Heart right ventricle (tissue), 16 donors: Measurements from ENCODE around the gene PLAGL2. TPM values are rescaled to one million over a fixed set of nuclear protein-coding genes. Genes with fewer than 3 reads are reported as not detected.
"Not testable (repeated sequence)": the region's sequence is repeated elsewhere in the genome, so short reads cannot be mapped to it uniquely, and the experiment has no call there.

Experiments used
- ATAC-seq, 8 donors: fragments of 200-7000 bp; cut with Tn5 transposase; one replicate each; pipeline ENCODE4 v1.9.1; 2020; ENCODE audit warnings: mild to moderate bottlenecking in 8 of 8, moderate library complexity in 8 of 8, moderate number of reproducible peaks in 1 of 8
- DNase-seq, 2 donors: peaks; one replicate each; pipeline ENCODE4 v3.0.0-alpha.2; 2020
- H3K27ac ChIP-seq, 10 donors: fragments of 200-600 bp; sonication (generic) in 2 of 10; one replicate each; pipeline versions ENCODE4 v1.5.0 to v1.8.0; 2020 to 2022; ENCODE audit warnings: mild to moderate bottlenecking in 3 of 10
- H3K27me3 ChIP-seq, 7 donors: fragments of 200-600 bp; one replicate each; pipeline ENCODE4 v1.8.0; 2021 to 2022; ENCODE audit warnings: mild to moderate bottlenecking in 2 of 7
- H3K36me3 ChIP-seq, 9 donors: fragments of 200-600 bp; sonication (generic) in 1 of 9; one replicate each; pipeline versions ENCODE4 v1.5.0 to v1.8.0; 2020 to 2022; ENCODE audit warnings: mild to moderate bottlenecking in 2 of 9
- H3K4me1 ChIP-seq, 9 donors: fragments of 200-600 bp; sonication (generic) in 1 of 9; one replicate each; pipeline versions ENCODE4 v1.5.0 to v1.8.0; 2020 to 2022; ENCODE audit warnings: mild to moderate bottlenecking in 4 of 9
- H3K4me3 ChIP-seq, 10 donors: fragments of 200-600 bp; sonication (generic) in 2 of 10; one replicate each; pipeline versions ENCODE4 v1.5.0 to v1.8.0; 2020 to 2022; ENCODE audit warnings: mild to moderate bottlenecking in 7 of 10, moderate library complexity in 2 of 10
- H3K9me3 ChIP-seq, 11 donors: fragments of 200-600 bp in 10 of 11; sonication (generic) in 2 of 11; one replicate each; pipeline versions ENCODE4 v1.5.0 to v1.8.0; 2013 to 2022; ENCODE audit warnings: mild to moderate bottlenecking in 2 of 11, control low read depth in 1 of 11, moderate library complexity in 1 of 11
- CTCF ChIP-seq, 9 donors: fragments of 200-600 bp; sonication (generic) in 2 of 9; IDR thresholded peaks; one replicate each; pipeline versions ENCODE4 v1.5.0 to v1.8.0; 2021 to 2022; ENCODE audit warnings: antibody characterized with exemption in 9 of 9, mild to moderate bottlenecking in 5 of 9, moderate library complexity in 1 of 9
- WGBS, 2 donors: extraction: QIAGEN DNeasy Blood & Tissue Kit; methylation state at CpG; one replicate each; pipeline ENCODE4 v1.1.7; 2013; ENCODE audit warnings: inconsistent platforms in 1 of 2; 5-methylcytosine and 5-hydroxymethylcytosine counted together
- intact Hi-C, 10 donors: fragments of 100-400 bp; cut with DNase I; formaldehyde crosslinking; loops; one replicate each; pipeline versions ENCODE4 v1.11.1 to v1.14.2; 2022
- polyA plus RNA-seq, 2 donors: library from polyadenylated mRNA; stranded (reverse); fragments of 200-250 nt; gene quantifications; one replicate each; pipeline ENCODE4 v1.2.3, GENCODE V29; 2013
- total RNA-seq, 10 donors: library from RNA; stranded (reverse); fragmentation: NEBNext Ultra II Directional in 3 of 10; extraction: Animal tissue kit (Norgen Biotek cat#: 25700) in 3 of 10; gene quantifications; one replicate each; pipeline versions ENCODE4 v1.2.1 to v1.2.4, GENCODE V29; 2021 to 2023
- donor health status: Arrhythmogenic right ventricular cardiomyopathy.
- donor health status: ischemic (EF 13 %, LVEDD 7.1; RV severe dilation, severe dysfunction).
- donor health status: healthy with polysubstance abuse.
- donor health status: DM: no; HTN: yes; CAD: no.
- donor health status: DM: no; HTN: no; CAD: no.
- donor health status: ischemic (EF 25% LVEDD 6.9; RV normal size, moderate dysfunction).
- donor health status: ischemic (EF 25% LVEDD 5.7; RV mildly dilated, moderate dysfunction).
- donor health status: healthy.
- donor health status: DM: yes; HTN: yes; CAD: no.
- donor health status: Ischemic cardiomyopathy.
- donor health status: ischemic (EF 35%, LVEDD 5.7; RV mildly dilated, moderate dysfunction).
- donor health status: nonischemic (EF 11% LVEDD 7.7; RV severe dilation, severe dysfunction).
- donor health status: DM: yes; HTN: yes; CAD: no.
- donor health status: PGD.
- donor health status: ischemic (EF 29% LVEDD 5.4; RV normal size, mild dysfunction).
- donor health status: nonischemic (EF 23%, LVEDD 6.1; RV moderate dilation, normal function).

PLAGL2 gene
- total and polyA plus RNA-seq, 12 donors = 1.7 to 12.3 (median 7.5) TPM

GRCh38 chr20:32181606-32182005 is 25.9 kb downstream of the PLAGL2 start:
- whole genome bisulfite sequencing, 2 donors = 94 to 96% methylated on average over 2 of the region's 2 CpGs
- H3K27me3 ChIP-seq = no peaks in the 10 kb centered on the region
- ATAC-seq (no peak), DNase-seq (no peak)
- no peaks in the 10 kb centered on the region for H3K36me3 ChIP-seq
- TF ChIP-seq CTCF (IDR thresholded peaks at IDR 0.05) = no peak
- intact Hi-C loops = no loop called here
- H3K4me3 ChIP-seq = no peak overlapping the region
- H3K27ac ChIP-seq = no peak overlapping the region
- no peaks in the 10 kb centered on the region for H3K9me3 ChIP-seq
- H3K4me1 ChIP-seq = no peaks in the 10 kb centered on the region

GRCh38 chr20:32179934-32180333 is 27.6 kb downstream of the PLAGL2 start:
- no peak overlapping the region for H3K27ac ChIP-seq
- intact Hi-C loops = no loop called here
- DNase-seq (no peak), ATAC-seq (no peak)
- TF ChIP-seq CTCF (IDR thresholded peaks at IDR 0.05) = no peak
- H3K27me3 ChIP-seq = no peaks in the 10 kb centered on the region
- H3K9me3 ChIP-seq = no peaks in the 10 kb centered on the region
- H3K4me1 ChIP-seq = no peaks in the 10 kb centered on the region
- H3K4me3 ChIP-seq = no peak overlapping the region
- H3K36me3 ChIP-seq = no peaks in the 10 kb centered on the region
- WGBS, 2 donors = 93 to 94% methylated on average over 4 of the region's 4 CpGs

GRCh38 chr20:32179515-32179914 is 28.0 kb downstream of the PLAGL2 start:
- intact Hi-C loops = no loop called here
- ATAC-seq (no peak), DNase-seq (no peak)
- no peaks in the 10 kb centered on the region for H3K27me3 ChIP-seq
- no peaks in the 10 kb centered on the region for H3K36me3 ChIP-seq
- WGBS, 2 donors = 90 to 96% methylated on average over 2 of the region's 2 CpGs
- no peak for TF ChIP-seq CTCF (IDR thresholded peaks at IDR 0.05)
- no peaks in the 10 kb centered on the region for H3K9me3 ChIP-seq
- no peak overlapping the region for H3K27ac ChIP-seq
- no peaks in the 10 kb centered on the region for H3K4me1 ChIP-seq
- H3K4me3 ChIP-seq = no peak overlapping the region

- H3K36me3 ChIP-seq, DNase-seq, H3K4me1 ChIP-seq, H3K27me3 ChIP-seq, ATAC-seq, H3K9me3 ChIP-seq, H3K4me3 ChIP-seq, intact Hi-C loops, H3K27ac ChIP-seq: not testable (repeated sequence)
- 95 to 96% methylated on average over 7 of the region's 7 CpGs for WGBS, 2 donors
Measured at GRCh38 chr20:32177696-32178095, 29.8 kb downstream of the PLAGL2 start.

GRCh38 chr20:32168184-32168910 is 39.2 kb downstream of the PLAGL2 start:
- Histone ChIP-seq H3K27me3 (no peaks in the 10 kb centered on the region), H3K27ac (no peak overlapping the region), H3K4me1 (peaks cover 0 to 19% (median 4%) of the 10 kb centered on the region in 9 donors), H3K4me3 (no peak overlapping the region), H3K9me3 (no peaks in the 10 kb centered on the region), H3K36me3 (peaks cover 0 to 45% (median 17%) of the 10 kb centered on the region in 9 donors)
- no peak for DNase-seq
- peak in 2 of 8 donors; percentile 18 to 21 for ATAC-seq
- intact Hi-C loops = no loop called here
- no peak for TF ChIP-seq CTCF (IDR thresholded peaks at IDR 0.05)
- WGBS, 2 donors = 60% methylated on average over 2 of the region's 2 CpGs
